Neural crest cell (in vitro differentiated cells): ENCODE results near the gene HSFY2. TPM values are rescaled to one million over a fixed set of nuclear protein-coding genes. Genes with fewer than 3 reads are reported as not detected.
"Not testable (repeated sequence)": the region's sequence is repeated elsewhere in the genome, so short reads cannot be mapped to it uniquely, and the experiment has no call there.

Experiments
- DNase-seq: peaks from one replicate; pipeline ENCODE4 v3.0.0; 2021; ENCODE audit warnings: low read depth, mixed read lengths, low spot score
- H3K27ac Mint-ChIP-seq: one replicate; pipeline ENCODE4 v1.8.0; 2021; ENCODE audit warnings: mild to moderate bottlenecking, mixed read lengths; ENCODE audit not compliant: unreplicated experiment
- H3K27me3 Mint-ChIP-seq: 2 replicates; pipeline ENCODE4 v1.8.0; 2021; ENCODE audit warnings: low read depth, mild to moderate bottlenecking, mixed read lengths
- H3K36me3 Mint-ChIP-seq: 2 replicates; pipeline ENCODE4 v1.8.0; 2021; ENCODE audit warnings: low read depth, mild to moderate bottlenecking, mixed read lengths
- H3K4me1 Mint-ChIP-seq: 2 replicates; pipeline ENCODE4 v1.8.0; 2021; ENCODE audit warnings: mixed read lengths
- H3K4me3 Mint-ChIP-seq: one replicate; pipeline ENCODE4 v1.8.0; 2021; ENCODE audit warnings: mild to moderate bottlenecking, mixed read lengths
- H3K9me3 Mint-ChIP-seq: 2 replicates; pipeline ENCODE4 v1.8.0; 2021; ENCODE audit warnings: mixed read lengths
- long read RNA-seq: library from polyadenylated mRNA; unstranded; transcript quantifications from one replicate; pipeline ENCODE4 v2.0.0, GENCODE V29; 2020
- total RNA-seq: library from RNA; stranded (reverse); gene quantifications from 2 replicates; pipeline ENCODE4 v1.2.1, GENCODE V29; 2021

The HSFY2 gene
- not detected in 2 replicates for total RNA-seq
- long read RNA-seq = 0 reads

DNA sequence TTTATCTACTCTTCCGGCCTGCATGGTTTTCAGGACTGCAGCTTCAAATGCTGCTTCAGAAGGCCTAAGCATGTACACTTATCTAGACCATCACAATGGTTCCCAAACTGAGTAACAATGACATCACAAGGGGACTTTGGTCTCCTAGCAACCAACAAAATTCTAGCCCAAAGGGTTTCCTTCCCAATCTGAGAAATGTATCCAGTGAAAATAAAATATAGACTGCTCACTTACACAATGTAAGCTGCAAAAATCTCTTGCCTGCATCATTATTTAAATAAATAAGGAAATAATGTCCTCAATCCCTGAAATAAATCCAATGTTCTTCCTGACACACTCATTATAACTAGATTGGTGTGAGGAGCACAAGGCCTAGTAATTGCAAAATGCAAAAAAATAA, at the start of gene HSFY2:
Gene HSFY2 (minus strand): TSS at position 101 of the 400 bp plus-strand sequence. CDS start 117 bp downstream, outside the sequence.
- not testable (repeated sequence) for H3K9me3 Mint-ChIP-seq, H3K27me3 Mint-ChIP-seq, H3K4me1 Mint-ChIP-seq, DNase-seq, H3K36me3 Mint-ChIP-seq, H3K4me3 Mint-ChIP-seq, H3K27ac Mint-ChIP-seq

GRCh38 chrY:18815751-18816150, 42.2 kb upstream of the HSFY2 start:
- DNase-seq, H3K4me1 Mint-ChIP-seq, H3K9me3 Mint-ChIP-seq, H3K27me3 Mint-ChIP-seq, H3K4me3 Mint-ChIP-seq, H3K36me3 Mint-ChIP-seq, H3K27ac Mint-ChIP-seq: not testable (repeated sequence)

GRCh38 chrY:18788757-18789406, 15.3 kb upstream of the HSFY2 start:
- DNase-seq, H3K4me3 Mint-ChIP-seq, H3K4me1 Mint-ChIP-seq, H3K36me3 Mint-ChIP-seq, H3K27ac Mint-ChIP-seq, H3K27me3 Mint-ChIP-seq, H3K9me3 Mint-ChIP-seq: not testable (repeated sequence)

DNA sequence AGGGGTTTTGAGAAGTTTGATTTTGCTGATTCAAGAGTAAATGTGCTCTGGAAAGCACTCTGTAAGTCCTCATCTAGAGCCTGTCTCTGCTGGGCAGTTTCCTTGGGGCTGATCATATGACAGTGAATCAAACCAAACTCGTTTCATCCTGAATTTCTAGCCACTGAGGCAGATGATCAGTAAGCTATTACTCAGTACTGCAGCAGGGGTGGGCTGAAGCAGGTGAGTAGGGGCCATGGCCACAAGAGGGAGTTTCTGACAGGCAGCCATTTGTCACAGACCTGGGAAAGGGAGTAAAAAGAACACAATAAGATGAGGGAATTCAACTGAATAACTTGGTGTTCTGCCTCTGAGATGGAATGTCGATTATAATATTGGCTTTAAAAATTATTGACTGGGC, 19.5 kb downstream of the HSFY2 start:
- not testable (repeated sequence) for H3K4me3 Mint-ChIP-seq, H3K27me3 Mint-ChIP-seq, H3K4me1 Mint-ChIP-seq, H3K27ac Mint-ChIP-seq, H3K9me3 Mint-ChIP-seq, DNase-seq, H3K36me3 Mint-ChIP-seq

- H3K4me1 Mint-ChIP-seq, DNase-seq, H3K27me3 Mint-ChIP-seq: not testable (repeated sequence)
Measured at GRCh38 chrY:18753133-18753815, 20.3 kb downstream of the HSFY2 start.

GRCh38 chrY:18723714-18724113, 49.8 kb downstream of the HSFY2 start:
- DNase-seq, H3K36me3 Mint-ChIP-seq, H3K27me3 Mint-ChIP-seq, H3K9me3 Mint-ChIP-seq, H3K4me3 Mint-ChIP-seq, H3K4me1 Mint-ChIP-seq, H3K27ac Mint-ChIP-seq: not testable (repeated sequence)

More at GRCh38 chrY:18753133-18753815, 20.3 kb downstream of the HSFY2 start:
- H3K27ac Mint-ChIP-seq, H3K9me3 Mint-ChIP-seq, H3K36me3 Mint-ChIP-seq, H3K4me3 Mint-ChIP-seq: not testable (repeated sequence)

Other genes with a start within 250 kb of the HSFY2 start
- not detected in 2 replicates for gene HSFY1, start 227.0 kb downstream of the HSFY2 start, total RNA-seq